Measurements from ENCODE around the gene OR10H4.

DNA sequence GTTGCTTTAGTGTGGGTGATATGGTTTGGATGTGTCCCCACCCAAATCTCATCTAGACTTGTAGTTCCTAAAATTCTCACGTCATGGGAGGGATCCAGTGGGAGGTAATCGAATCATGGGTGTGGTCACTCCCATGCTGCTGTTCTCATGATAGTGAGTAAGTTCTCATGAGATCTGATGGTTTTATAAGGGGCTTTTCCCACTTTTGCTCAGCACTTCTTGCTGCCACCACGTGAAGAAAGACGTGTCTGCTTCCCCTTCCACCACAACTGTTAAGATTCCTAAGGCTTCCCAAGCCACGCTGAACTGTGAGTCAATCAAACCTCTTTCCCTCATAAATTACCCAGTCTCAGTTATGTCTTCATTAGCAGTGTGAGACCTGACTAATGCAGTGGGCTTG is 26.0 kb downstream of the OR10H4 start:
- TF ChIP-seq, protein P1, sequence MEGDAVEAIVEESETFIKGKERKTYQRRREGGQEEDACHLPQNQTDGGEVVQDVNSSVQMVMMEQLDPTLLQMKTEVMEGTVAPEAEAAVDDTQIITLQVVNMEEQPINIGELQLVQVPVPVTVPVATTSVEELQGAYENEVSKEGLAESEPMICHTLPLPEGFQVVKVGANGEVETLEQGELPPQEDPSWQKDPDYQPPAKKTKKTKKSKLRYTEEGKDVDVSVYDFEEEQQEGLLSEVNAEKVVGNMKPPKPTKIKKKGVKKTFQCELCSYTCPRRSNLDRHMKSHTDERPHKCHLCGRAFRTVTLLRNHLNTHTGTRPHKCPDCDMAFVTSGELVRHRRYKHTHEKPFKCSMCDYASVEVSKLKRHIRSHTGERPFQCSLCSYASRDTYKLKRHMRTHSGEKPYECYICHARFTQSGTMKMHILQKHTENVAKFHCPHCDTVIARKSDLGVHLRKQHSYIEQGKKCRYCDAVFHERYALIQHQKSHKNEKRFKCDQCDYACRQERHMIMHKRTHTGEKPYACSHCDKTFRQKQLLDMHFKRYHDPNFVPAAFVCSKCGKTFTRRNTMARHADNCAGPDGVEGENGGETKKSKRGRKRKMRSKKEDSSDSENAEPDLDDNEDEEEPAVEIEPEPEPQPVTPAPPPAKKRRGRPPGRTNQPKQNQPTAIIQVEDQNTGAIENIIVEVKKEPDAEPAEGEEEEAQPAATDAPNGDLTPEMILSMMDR (CRISPR knock-in tag; IDR thresholded peaks at IDR 0.05) = no peak
- no peak for TF ChIP-seq ZZZ3 (CRISPR knock-in tag; IDR thresholded peaks at IDR 0.05; ENCODE audit: borderline replicate concordance)
- TF ChIP-seq, protein P2, sequence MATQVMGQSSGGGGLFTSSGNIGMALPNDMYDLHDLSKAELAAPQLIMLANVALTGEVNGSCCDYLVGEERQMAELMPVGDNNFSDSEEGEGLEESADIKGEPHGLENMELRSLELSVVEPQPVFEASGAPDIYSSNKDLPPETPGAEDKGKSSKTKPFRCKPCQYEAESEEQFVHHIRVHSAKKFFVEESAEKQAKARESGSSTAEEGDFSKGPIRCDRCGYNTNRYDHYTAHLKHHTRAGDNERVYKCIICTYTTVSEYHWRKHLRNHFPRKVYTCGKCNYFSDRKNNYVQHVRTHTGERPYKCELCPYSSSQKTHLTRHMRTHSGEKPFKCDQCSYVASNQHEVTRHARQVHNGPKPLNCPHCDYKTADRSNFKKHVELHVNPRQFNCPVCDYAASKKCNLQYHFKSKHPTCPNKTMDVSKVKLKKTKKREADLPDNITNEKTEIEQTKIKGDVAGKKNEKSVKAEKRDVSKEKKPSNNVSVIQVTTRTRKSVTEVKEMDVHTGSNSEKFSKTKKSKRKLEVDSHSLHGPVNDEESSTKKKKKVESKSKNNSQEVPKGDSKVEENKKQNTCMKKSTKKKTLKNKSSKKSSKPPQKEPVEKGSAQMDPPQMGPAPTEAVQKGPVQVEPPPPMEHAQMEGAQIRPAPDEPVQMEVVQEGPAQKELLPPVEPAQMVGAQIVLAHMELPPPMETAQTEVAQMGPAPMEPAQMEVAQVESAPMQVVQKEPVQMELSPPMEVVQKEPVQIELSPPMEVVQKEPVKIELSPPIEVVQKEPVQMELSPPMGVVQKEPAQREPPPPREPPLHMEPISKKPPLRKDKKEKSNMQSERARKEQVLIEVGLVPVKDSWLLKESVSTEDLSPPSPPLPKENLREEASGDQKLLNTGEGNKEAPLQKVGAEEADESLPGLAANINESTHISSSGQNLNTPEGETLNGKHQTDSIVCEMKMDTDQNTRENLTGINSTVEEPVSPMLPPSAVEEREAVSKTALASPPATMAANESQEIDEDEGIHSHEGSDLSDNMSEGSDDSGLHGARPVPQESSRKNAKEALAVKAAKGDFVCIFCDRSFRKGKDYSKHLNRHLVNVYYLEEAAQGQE (IDR thresholded peaks at IDR 0.05; ENCODE audit: borderline replicate concordance in 1 of 2, low read depth in 1 of 2, low read length in 2 of 2) = no peak
- no peak for TF ChIP-seq ESRRA (CRISPR knock-in tag; IDR thresholded peaks at IDR 0.05; ENCODE audit: low read depth)
- TF ChIP-seq, protein P3, sequence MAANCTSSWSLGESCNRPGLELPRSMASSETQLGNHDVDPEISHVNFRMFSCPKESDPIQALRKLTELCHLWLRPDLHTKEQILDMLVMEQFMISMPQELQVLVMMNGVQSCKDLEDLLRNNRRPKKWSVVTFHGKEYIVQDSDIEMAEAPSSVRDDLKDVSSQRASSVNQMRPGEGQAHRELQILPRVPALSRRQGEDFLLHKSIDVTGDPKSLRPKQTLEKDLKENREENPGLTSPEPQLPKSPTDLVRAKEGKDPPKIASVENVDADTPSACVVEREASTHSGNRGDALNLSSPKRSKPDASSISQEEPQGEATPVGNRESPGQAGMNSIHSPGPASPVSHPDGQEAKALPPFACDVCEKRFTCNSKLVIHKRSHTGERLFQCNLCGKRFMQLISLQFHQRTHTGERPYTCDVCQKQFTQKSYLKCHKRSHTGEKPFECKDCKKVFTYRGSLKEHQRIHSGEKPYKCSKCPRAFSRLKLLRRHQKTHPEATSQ (CRISPR knock-in tag; IDR thresholded peaks at IDR 0.05; ENCODE audit: borderline replicate concordance) = no peak
- TF ChIP-seq NFKBIZ (CRISPR knock-in tag; IDR thresholded peaks at IDR 0.05) = no peak

All from HepG2 (cell line).